GM19467 (cell line): ENCODE data around the gene ROGDI.
"Not testable (repeated sequence)": the region's sequence is repeated elsewhere in the genome, so short reads cannot be mapped to it uniquely, and the experiment has no call there.

Experiments used
- ATAC-seq: cut with Tn5 transposase; IDR thresholded peaks from one replicate; pipeline ENCODE4 v1.9.1; 2021; ENCODE audit warnings: mild to moderate bottlenecking, moderate library complexity; ENCODE audit not compliant: unreplicated experiment

ROGDI gene

GRCh38 chr16:4792951-4793513 is 9.4 kb downstream of the ROGDI start:
- no peak for ATAC-seq

GRCh38 chr16:4790871-4791270 is 11.6 kb downstream of the ROGDI start:
- ATAC-seq, result no peak

GRCh38 chr16:4790261-4790660 is 12.2 kb downstream of the ROGDI start:
- no peak for ATAC-seq

GRCh38 chr16:4788910-4789309 is 13.5 kb downstream of the ROGDI start:
- no peak for ATAC-seq

GRCh38 chr16:4788489-4788889 is 13.9 kb downstream of the ROGDI start:
- ATAC-seq, result no peak

GRCh38 chr16:4787627-4788482 is 14.6 kb downstream of the ROGDI start, which contains the start of gene SEPTIN12:
Gene SEPTIN12 (minus strand): TSS chr16:4788345. CDS start chr16:4787645, 700 bp downstream.
- no peak for ATAC-seq

GRCh38 chr16:4787068-4787467 is 15.4 kb downstream of the ROGDI start:
- ATAC-seq, result no peak

GRCh38 chr16:4785758-4786433 is 16.5 kb downstream of the ROGDI start:
- no peak for ATAC-seq

GRCh38 chr16:4784444-4784987 is 17.9 kb downstream of the ROGDI start:
- ATAC-seq, result not testable (repeated sequence)

GRCh38 chr16:4783951-4784336 is 18.5 kb downstream of the ROGDI start:
- no peak for ATAC-seq

GRCh38 chr16:4783251-4783950 is 19.0 kb downstream of the ROGDI start:
- no peak for ATAC-seq

GRCh38 chr16:4780235-4780634 is 22.2 kb downstream of the ROGDI start:
- ATAC-seq, result no peak

- ATAC-seq, result no peak
Measured at GRCh38 chr16:4778050-4778392, 24.4 kb downstream of the ROGDI start.

GRCh38 chr16:4777339-4778049 is 24.9 kb downstream of the ROGDI start:
- no peak for ATAC-seq

- no peak for ATAC-seq
Measured at GRCh38 chr16:4776141-4776705, 26.2 kb downstream of the ROGDI start.

- ATAC-seq, result no peak
Measured at GRCh38 chr16:4775005-4775404, 27.4 kb downstream of the ROGDI start.

GRCh38 chr16:4772351-4772750 is 30.1 kb downstream of the ROGDI start:
- ATAC-seq, result no peak

- no peak for ATAC-seq
Measured at GRCh38 chr16:4771646-4772045, 30.8 kb downstream of the ROGDI start.

- ATAC-seq, result no peak
Measured at GRCh38 chr16:4769306-4769638, 33.2 kb downstream of the ROGDI start.
